Panc1 (cell line): ENCODE data around the gene DDAH1. TPM values are rescaled to one million over a fixed set of nuclear protein-coding genes. Genes with fewer than 3 reads are reported as not detected.

Experiments used
- ATAC-seq: fragments of 200-7000 bp; cut with Tn5 transposase; 2 replicates; pipeline ENCODE4 v1.9.1; 2020; ENCODE audit warnings: mild to moderate bottlenecking, moderate library complexity
- BruUV-seq: library from RNA; stranded (reverse); fragments of 400-500 nt; replicated peaks from 2 replicates; lab custom pipeline; 2021; lab: Mats Ljungman, UMichigan
- CTCF ChIA-PET: fragments of 300-600 bp; sonication (Branson Sonifier 250); formaldehyde crosslinking; loops from one replicate; lab custom pipeline; 2022; ENCODE audit warnings: antibody characterized with exemption; lab: Charles Lee
- POLR2A ChIA-PET: fragments of 300-600 bp; sonication (Branson Sonifier 250); formaldehyde crosslinking; loops from one replicate; lab custom pipeline; 2022; ENCODE audit warnings: antibody characterized with exemption; lab: Charles Lee
- DNase-seq: peaks from one replicate; pipeline ENCODE4 v3.0.0-alpha.2; 2010; ENCODE audit warnings: low read depth, low spot score
- H3K27ac ChIP-seq: 2 replicates; pipeline ENCODE4 v1.5.1; 2011; ENCODE audit warnings: mild to moderate bottlenecking, low read length, inconsistent platforms
- H3K27me3 ChIP-seq: fragments of 200-500 bp; sonication (Bioruptor generic); 2 replicates; pipeline ENCODE4 v1.6.0; 2014; ENCODE audit warnings: low read length, inconsistent platforms; ENCODE audit not compliant: control insufficient read depth, insufficient read depth
- H3K36me3 ChIP-seq: fragments of 200-500 bp; sonication (Bioruptor generic); 2 replicates; pipeline ENCODE4 v1.5.1; 2014; ENCODE audit warnings: inconsistent platforms, mild to moderate bottlenecking, low read length, moderate library complexity; ENCODE audit not compliant: control insufficient read depth, insufficient read depth
- H3K4me1 ChIP-seq: 2 replicates; pipeline ENCODE4 v1.5.1; 2011; ENCODE audit warnings: inconsistent platforms, mild to moderate bottlenecking, low read length, moderate library complexity; ENCODE audit not compliant: control insufficient read depth, insufficient read depth
- H3K4me3 ChIP-seq, 2 experiments: 2 replicates each; pipeline ENCODE4 v1.5.1; 2011 to 2012; ENCODE audit warnings: low read depth in 2 of 2, low read length in 2 of 2, mild to moderate bottlenecking in 2 of 2, inconsistent platforms in 1 of 2, moderate library complexity in 1 of 2
- H3K9me3 ChIP-seq: fragments of 200-500 bp; sonication (Bioruptor generic); 2 replicates; pipeline ENCODE4 v1.5.1; 2014; ENCODE audit warnings: low read depth, mild to moderate bottlenecking, inconsistent platforms, low read length, moderate library complexity; ENCODE audit not compliant: control insufficient read depth, insufficient read depth
- CTCF ChIP-seq: fragments of 450-650 bp; IDR thresholded peaks from 2 replicates; pipeline ENCODE4 v1.5.1; 2017; ENCODE audit warnings: mild to moderate bottlenecking
- POLR2AphosphoS5 ChIP-seq: IDR thresholded peaks from 2 replicates; pipeline ENCODE4 v1.6.1; 2012; ENCODE audit warnings: mild to moderate bottlenecking, low read depth, low read length, moderate library complexity
- REST ChIP-seq, 2 experiments: IDR thresholded peaks; 2 replicates each; pipeline ENCODE4 v1.6.1; 2011 to 2012; ENCODE audit warnings: low read depth in 2 of 2, control low read depth in 1 of 2, low read length in 1 of 2, mild to moderate bottlenecking in 1 of 2, moderate library complexity in 1 of 2; ENCODE audit not compliant: insufficient read depth in 1 of 2
- SIN3A ChIP-seq: IDR thresholded peaks from 2 replicates; pipeline ENCODE4 v1.6.1; 2012; ENCODE audit warnings: low read depth, mild to moderate bottlenecking, low read length, moderate library complexity, borderline replicate concordance; ENCODE audit not compliant: insufficient read depth
- TCF7L2 ChIP-seq: IDR thresholded peaks from 2 replicates; pipeline ENCODE4 v1.6.1; 2011; ENCODE audit warnings: mild to moderate bottlenecking, low read depth, low read length, inconsistent platforms
- in situ Hi-C: cut with HindIII; loops from 2 replicates; pipeline ENCODE4 v1.10.0; 2016; ENCODE audit warnings: low sequenced_read_pairs, low pct_unique_long_range_greater_than_20kb
- intact Hi-C: fragments of 100-400 bp; cut with micrococcal nuclease; formaldehyde crosslinking; loops from one replicate; pipeline ENCODE4 v1.10.0; 2022; ENCODE audit not compliant: unreplicated experiment
- total RNA-seq: library from RNA; stranded (reverse); gene quantifications from one replicate; pipeline ENCODE4 v1.2.1, GENCODE V29; 2021; ENCODE audit not compliant: unreplicated experiment

DDAH1 gene
- total RNA-seq, 1 experiment from 2014 or later: 85.4 TPM

GRCh38 chr1:85451236-85451830 is 13.6 kb downstream of the DDAH1 start:
- in situ Hi-C loops: no loop called here
- no peak for DNase-seq
- H3K36me3 ChIP-seq: no peaks in the 10 kb centered on the region
- no peaks in the 10 kb centered on the region for H3K27me3 ChIP-seq
- peak; percentile 52 for ATAC-seq
- CTCF ChIA-PET: no interaction called here
- H3K27ac ChIP-seq: no peak overlapping the region
- H3K4me3 ChIP-seq: no peak overlapping the region
- H3K9me3 ChIP-seq: no peaks in the 10 kb centered on the region
- peaks cover 45% of the 10 kb centered on the region for H3K4me1 ChIP-seq
- POLR2A ChIA-PET: interaction anchor here (0.5 kb wide), 1 partner anchor 129 kb away, joined by 6 read pairs; no protein-coding TSS in a partner anchor
- no TSS peak for BruUV-seq
- TF ChIP-seq POLR2AphosphoS5: no peak
- TF ChIP-seq SIN3A: no peak
- no peak for TF ChIP-seq TCF7L2
- no peak for TF ChIP-seq CTCF
- no peak for TF ChIP-seq REST (IDR thresholded peaks at IDR 0.05; ENCODE audit: insufficient read depth in 1 of 2, low read depth in 2 of 2, low read length in 1 of 2)
- intact Hi-C loops: no loop called here

DNA sequence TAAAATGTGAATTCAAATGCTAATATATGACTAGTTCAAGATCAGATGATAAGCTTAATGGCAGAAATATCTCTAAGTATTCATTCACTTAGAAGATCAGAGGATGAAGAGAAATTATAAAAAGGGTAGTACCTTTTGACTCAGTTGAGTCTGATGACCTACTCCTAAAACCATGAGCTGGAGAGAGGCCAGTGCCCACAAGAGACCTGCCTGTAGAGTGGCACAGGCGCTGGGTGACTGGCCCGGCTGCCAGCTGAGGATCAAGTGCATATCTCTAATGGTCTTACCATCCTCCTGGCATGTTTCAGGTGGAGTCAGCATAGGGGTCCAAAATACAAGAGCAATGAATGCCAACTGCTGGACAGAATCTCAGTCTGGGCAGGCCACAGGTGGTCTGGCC is 14.1 kb downstream of the DDAH1 start:
- ATAC-seq: peak; percentile 19; the same call in 1 of the 2 replicates
- intact Hi-C loops (no loop called here), in situ Hi-C loops (no loop called here)
- no TSS peak for BruUV-seq
- Histone ChIP-seq H3K9me3 (no peaks in the 10 kb centered on the region), H3K27me3 (no peaks in the 10 kb centered on the region), H3K4me3 (no peak overlapping the region), H3K27ac (no peak overlapping the region), H3K36me3 (no peaks in the 10 kb centered on the region), H3K4me1 (peaks cover 45% of the 10 kb centered on the region)
- DNase-seq: no peak
- CTCF ChIA-PET: no interaction called here
- TF ChIP-seq TCF7L2: no peak
- TF ChIP-seq REST (IDR thresholded peaks at IDR 0.05; ENCODE audit: insufficient read depth in 1 of 2, low read depth in 2 of 2, low read length in 1 of 2): no peak
- POLR2A ChIA-PET: no interaction called here
